ENCODE data around the gene USP7.
"Not testable (repeated sequence)": the region's sequence is repeated elsewhere in the genome, so short reads cannot be mapped to it uniquely, and the experiment has no call there.

DNA sequence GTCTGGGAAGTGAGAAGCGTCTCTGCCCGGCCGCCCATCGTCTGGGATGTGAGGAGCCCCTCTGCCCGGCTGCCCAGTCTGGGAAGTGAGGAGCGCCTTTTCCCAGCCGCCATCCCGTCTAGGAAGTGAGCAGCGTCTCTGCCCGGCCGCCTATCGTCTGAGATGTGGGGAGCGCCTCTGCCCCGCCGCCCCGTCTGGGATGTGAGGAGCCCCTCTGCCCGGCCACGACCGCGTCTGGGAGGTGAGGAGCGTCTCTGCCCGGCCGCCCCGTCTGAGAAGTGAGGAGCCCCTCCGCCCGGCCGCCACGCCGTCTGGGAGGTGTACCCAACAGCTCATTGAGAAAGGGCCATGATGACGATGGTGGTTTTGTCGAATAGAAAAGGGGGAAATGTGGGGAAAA lies 18.2 kb upstream of the USP7 start:
- TF ChIP-seq, protein P1, sequence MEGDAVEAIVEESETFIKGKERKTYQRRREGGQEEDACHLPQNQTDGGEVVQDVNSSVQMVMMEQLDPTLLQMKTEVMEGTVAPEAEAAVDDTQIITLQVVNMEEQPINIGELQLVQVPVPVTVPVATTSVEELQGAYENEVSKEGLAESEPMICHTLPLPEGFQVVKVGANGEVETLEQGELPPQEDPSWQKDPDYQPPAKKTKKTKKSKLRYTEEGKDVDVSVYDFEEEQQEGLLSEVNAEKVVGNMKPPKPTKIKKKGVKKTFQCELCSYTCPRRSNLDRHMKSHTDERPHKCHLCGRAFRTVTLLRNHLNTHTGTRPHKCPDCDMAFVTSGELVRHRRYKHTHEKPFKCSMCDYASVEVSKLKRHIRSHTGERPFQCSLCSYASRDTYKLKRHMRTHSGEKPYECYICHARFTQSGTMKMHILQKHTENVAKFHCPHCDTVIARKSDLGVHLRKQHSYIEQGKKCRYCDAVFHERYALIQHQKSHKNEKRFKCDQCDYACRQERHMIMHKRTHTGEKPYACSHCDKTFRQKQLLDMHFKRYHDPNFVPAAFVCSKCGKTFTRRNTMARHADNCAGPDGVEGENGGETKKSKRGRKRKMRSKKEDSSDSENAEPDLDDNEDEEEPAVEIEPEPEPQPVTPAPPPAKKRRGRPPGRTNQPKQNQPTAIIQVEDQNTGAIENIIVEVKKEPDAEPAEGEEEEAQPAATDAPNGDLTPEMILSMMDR (IDR thresholded peaks at IDR 0.05), result not testable (repeated sequence)
- TF ChIP-seq EP300 (IDR thresholded peaks at IDR 0.05), result not testable (repeated sequence)

Data from gastroesophageal sphincter (tissue), 3 donors.